ENCODE measurements around the gene PRRT1. TPM values are rescaled to one million over a fixed set of nuclear protein-coding genes. Genes with fewer than 3 reads are reported as not detected.
"Not testable (repeated sequence)": the region's sequence is repeated elsewhere in the genome, so short reads cannot be mapped to it uniquely, and the experiment has no call there.

PRRT1 gene
- total and polyA plus RNA-seq, 8 donors: 0.18 to 6.0 (median 1.4) TPM; not detected in 2

DNA sequence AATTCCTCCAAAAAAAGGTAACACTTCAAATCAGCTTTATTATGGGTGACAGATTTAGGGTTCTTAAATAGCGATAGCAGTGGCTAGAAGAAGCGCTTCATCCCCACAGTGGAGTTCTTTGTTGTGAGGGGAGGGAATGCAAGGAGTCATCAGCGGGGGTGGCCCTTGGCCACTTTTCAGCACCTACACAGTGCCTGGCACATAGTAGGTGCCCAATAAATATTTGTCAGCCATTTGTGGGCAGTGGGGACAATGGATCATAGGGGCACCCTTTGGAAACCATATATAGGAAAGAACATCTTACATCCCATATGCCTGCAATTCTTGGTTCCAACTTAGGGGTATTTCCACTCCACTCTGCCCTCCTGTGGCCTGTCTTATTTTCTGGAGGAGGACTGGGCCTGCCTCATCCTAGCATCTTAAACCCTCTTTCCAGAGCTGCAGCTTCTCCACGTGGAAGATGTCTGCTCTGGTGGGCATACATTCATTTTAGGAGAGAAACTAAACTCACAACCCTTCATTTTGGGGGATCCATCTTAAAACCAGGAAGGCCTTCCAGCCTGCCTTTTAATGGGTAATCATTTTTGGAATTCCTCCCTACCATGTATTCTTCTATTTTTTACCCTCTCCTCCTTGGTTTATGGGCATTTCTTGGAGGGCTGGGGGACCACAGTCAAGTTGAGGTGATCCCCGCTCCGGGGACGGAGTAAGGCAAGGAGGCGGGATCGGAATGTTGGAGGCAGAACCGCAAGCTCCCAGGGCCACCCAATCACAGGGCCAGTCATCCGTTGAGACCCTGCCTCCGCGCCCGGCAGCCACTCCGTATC, 43.3 kb upstream of the PRRT1 start:
- peak in 1 of 2 donors; percentile 83 for DNase-seq
- Histone ChIP-seq H3K4me1 (peaks cover 30 to 66% (median 53%) of the 10 kb centered on the region in 4 donors), H3K9me3 (no peaks in the 10 kb centered on the region), H3K4me3 (peak overlapping the region; percentile 35 to 62 (median 41)), H3K27me3 (no peaks in the 10 kb centered on the region), H3K36me3 (no peaks in the 10 kb centered on the region), H3K27ac (peak overlapping the region; percentile 84 to 100 (median 99))
- TF ChIP-seq POLR2AphosphoS5 (IDR thresholded peaks at IDR 0.05) (peak; percentile 47 to 83 (median 78)), EP300 (IDR thresholded peaks at IDR 0.05) (no peak), POLR2A (IDR thresholded peaks at IDR 0.05) (peak in 2 of 4 donors; percentile 57 to 82)
- TF ChIP-seq, protein P1, sequence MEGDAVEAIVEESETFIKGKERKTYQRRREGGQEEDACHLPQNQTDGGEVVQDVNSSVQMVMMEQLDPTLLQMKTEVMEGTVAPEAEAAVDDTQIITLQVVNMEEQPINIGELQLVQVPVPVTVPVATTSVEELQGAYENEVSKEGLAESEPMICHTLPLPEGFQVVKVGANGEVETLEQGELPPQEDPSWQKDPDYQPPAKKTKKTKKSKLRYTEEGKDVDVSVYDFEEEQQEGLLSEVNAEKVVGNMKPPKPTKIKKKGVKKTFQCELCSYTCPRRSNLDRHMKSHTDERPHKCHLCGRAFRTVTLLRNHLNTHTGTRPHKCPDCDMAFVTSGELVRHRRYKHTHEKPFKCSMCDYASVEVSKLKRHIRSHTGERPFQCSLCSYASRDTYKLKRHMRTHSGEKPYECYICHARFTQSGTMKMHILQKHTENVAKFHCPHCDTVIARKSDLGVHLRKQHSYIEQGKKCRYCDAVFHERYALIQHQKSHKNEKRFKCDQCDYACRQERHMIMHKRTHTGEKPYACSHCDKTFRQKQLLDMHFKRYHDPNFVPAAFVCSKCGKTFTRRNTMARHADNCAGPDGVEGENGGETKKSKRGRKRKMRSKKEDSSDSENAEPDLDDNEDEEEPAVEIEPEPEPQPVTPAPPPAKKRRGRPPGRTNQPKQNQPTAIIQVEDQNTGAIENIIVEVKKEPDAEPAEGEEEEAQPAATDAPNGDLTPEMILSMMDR (IDR thresholded peaks at IDR 0.05): peak in 3 of 7 experiments; percentile 13 to 61 (median 30)
- WGBS, 5 donors: 15 to 21% (median 18%) methylated on average over 12 to 15 of the region's 15 CpGs
- intact Hi-C loops (cut with DNase I; ENCODE audit: low total_unique reads): no loop called here

DNA sequence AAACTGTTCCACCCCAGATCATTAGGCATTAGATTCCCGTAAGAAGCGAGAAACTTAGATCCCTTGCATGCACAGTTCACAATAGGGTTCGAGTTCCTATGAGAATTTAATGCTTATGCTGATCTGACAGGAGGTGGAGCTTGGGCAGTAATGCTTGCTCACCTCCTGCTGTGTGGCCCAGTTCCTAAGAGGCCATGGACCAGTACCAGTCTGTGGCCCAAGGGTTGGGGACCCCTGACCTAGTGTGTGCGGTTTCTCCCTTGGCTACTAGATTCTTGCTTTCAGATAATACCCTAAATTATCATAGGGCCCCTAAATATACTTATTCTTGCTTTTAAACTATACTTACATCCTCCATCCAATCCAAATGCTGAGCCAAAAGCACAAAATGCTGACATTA, 42.6 kb upstream of the PRRT1 start:
- Histone ChIP-seq H3K36me3 (no peaks in the 10 kb centered on the region), H3K4me1 (peaks cover 30 to 68% (median 53%) of the 10 kb centered on the region in 4 donors), H3K9me3 (no peaks in the 10 kb centered on the region), H3K27me3 (no peaks in the 10 kb centered on the region), H3K27ac (peak overlapping the region in 4 of 5 donors; percentile 98 to 100 (median 99)), H3K4me3 (no peak overlapping the region)
- TF ChIP-seq POLR2A (IDR thresholded peaks at IDR 0.05) (no peak), POLR2AphosphoS5 (IDR thresholded peaks at IDR 0.05) (no peak), EP300 (IDR thresholded peaks at IDR 0.05) (no peak)
- TF ChIP-seq, protein P1 (IDR thresholded peaks at IDR 0.05): no peak
- intact Hi-C loops (cut with DNase I; ENCODE audit: low total_unique reads): no loop called here
- DNase-seq: peak in 1 of 2 donors; percentile 16
- WGBS, 5 donors: 93 to 94% (median 94%) methylated on average over 4 of the region's 4 CpGs

DNA sequence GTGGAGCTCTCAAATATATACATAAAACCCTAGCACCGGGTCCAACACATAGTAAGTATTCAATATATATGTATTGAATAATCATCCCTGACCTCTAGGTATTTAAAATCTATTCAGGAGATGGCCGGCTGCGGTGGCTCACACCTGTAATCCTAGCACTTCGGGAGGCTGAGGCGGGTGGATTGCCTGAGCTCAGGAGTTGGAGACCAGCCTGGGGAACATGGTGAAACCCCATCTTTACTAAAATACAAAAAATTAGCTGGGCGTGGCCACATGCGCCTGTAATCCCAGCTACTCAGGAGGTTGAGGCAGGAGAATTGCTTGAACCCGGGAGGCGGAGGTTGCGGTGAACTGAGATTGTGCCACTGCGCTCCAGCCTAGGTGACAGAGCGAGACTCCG, 41.4 kb upstream of the PRRT1 start:
- H3K27me3 ChIP-seq; DNase-seq; H3K36me3 ChIP-seq; intact Hi-C loops (cut with DNase I; ENCODE audit: low total_unique reads); H3K9me3 ChIP-seq: not testable (repeated sequence)
- peak overlapping the region in 3 of 4 donors; percentile 45 to 76 (median 69) for H3K4me3 ChIP-seq
- H3K4me1 ChIP-seq: peaks cover 42 to 81% (median 65%) of the 10 kb centered on the region in 4 donors
- peak overlapping the region; percentile 71 to 100 (median 96) for H3K27ac ChIP-seq
- WGBS, 5 donors: 64 to 80% (median 77%) methylated on average over 13 of the region's 13 CpGs

DNA sequence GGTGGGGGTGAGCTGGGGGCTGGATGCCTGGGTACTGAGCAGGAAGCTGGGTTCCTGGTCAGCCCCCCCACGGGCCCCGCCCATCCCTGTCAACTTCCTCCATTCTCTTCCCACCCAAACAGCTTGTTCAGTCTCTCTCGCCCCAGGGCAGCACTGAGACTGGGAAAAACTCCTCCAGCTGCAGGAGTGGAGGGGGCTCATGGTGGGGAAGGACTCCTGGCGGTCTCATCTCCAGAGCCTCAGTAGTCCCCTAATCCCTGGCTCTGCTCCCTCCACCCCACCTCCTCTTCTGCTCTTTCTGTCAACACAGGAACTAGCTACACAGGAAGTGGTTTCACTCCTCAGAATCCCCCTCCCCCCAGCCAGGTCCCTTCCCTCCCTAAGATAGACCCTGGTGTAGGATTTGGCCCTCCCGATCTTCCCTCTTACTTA, 40.9 kb upstream of the PRRT1 start, which contains the start of gene GPSM3:
GPSM3 (minus strand) TSS at position 36 of the 432 bp plus-strand sequence. CDS start 130 bp downstream, outside the sequence.
- TF ChIP-seq POLR2A (IDR thresholded peaks at IDR 0.05): no peak
- TF ChIP-seq POLR2AphosphoS5 (IDR thresholded peaks at IDR 0.05): peak in 1 of 3 donors; percentile 37
- TF ChIP-seq, protein P1 (IDR thresholded peaks at IDR 0.05): no peak
- H3K27me3 ChIP-seq: no peaks in the 10 kb centered on the region
- H3K36me3 ChIP-seq: peaks cover 6 to 8% (median 6%) of the 10 kb centered on the region in 4 donors
- 11 to 19% (median 16%) methylated on average over 5 of the region's 5 CpGs for WGBS, 5 donors
- peak; percentile 54 to 85 for DNase-seq
- no peaks in the 10 kb centered on the region for H3K9me3 ChIP-seq
- peaks cover 45 to 83% (median 69%) of the 10 kb centered on the region in 4 donors for H3K4me1 ChIP-seq
- peak within 1 kb of the TSS; percentile 76 to 100 (median 96) for H3K27ac ChIP-seq
- peak within 1 kb of the TSS; percentile 31 to 76 (median 57) for H3K4me3 ChIP-seq
- intact Hi-C loops (cut with DNase I; ENCODE audit: low total_unique reads): no loop called here

All from stomach (tissue), 9 donors.